Hepatocyte (in vitro differentiated cells): ENCODE measurements around the gene KLF13. TPM values are rescaled to one million over a fixed set of nuclear protein-coding genes. Genes with fewer than 3 reads are reported as not detected.

ENCODE experiments used
- DNase-seq: peaks from one replicate; pipeline ENCODE4 v3.0.0-alpha.2; 2016; ENCODE audit warnings: low spot score
- H2AFZ ChIP-seq: fragments of 200-600 bp; sonication (generic); 2 replicates; pipeline ENCODE4 v1.6.0; 2016; ENCODE audit warnings: antibody characterized with exemption, mild to moderate bottlenecking
- H3K27ac ChIP-seq: fragments of 200-600 bp; sonication (generic); 2 replicates; pipeline ENCODE4 v1.5.1; 2016; ENCODE audit warnings: mild to moderate bottlenecking
- H3K27me3 ChIP-seq: fragments of 200-600 bp; sonication (generic); 2 replicates; pipeline ENCODE4 v1.6.1; 2016
- H3K36me3 ChIP-seq: fragments of 200-600 bp; sonication (generic); replicated peaks from 2 replicates; pipeline ENCODE4 v1.5.1; 2016; ENCODE audit warnings: low read depth; ENCODE audit not compliant: insufficient read depth
- H3K4me1 ChIP-seq: fragments of 200-600 bp; sonication (generic); 2 replicates; pipeline ENCODE4 v1.5.1; 2016; ENCODE audit warnings: mild to moderate bottlenecking, moderate library complexity; ENCODE audit not compliant: insufficient read depth
- H3K4me2 ChIP-seq: fragments of 200-600 bp; sonication (generic); 2 replicates; pipeline ENCODE4 v1.6.0; 2016
- H3K4me3 ChIP-seq: fragments of 200-600 bp; sonication (generic); 2 replicates; pipeline ENCODE4 v1.5.1; 2016; ENCODE audit warnings: mild to moderate bottlenecking
- H3K79me2 ChIP-seq: fragments of 200-600 bp; sonication (generic); 2 replicates; pipeline ENCODE4 v1.6.0; 2017; ENCODE audit warnings: mild to moderate bottlenecking
- H3K9me2 ChIP-seq: fragments of 200-600 bp; sonication (generic); replicated peaks from 2 replicates; pipeline ENCODE4 v1.6.0; 2017; ENCODE audit warnings: mild to moderate bottlenecking; ENCODE audit not compliant: insufficient read depth
- H3K9me3 ChIP-seq: fragments of 200-600 bp; sonication (generic); 2 replicates; pipeline ENCODE4 v1.5.1; 2016; ENCODE audit warnings: low read depth, mild to moderate bottlenecking
- H4K20me1 ChIP-seq: fragments of 200-600 bp; sonication (generic); 2 replicates; pipeline ENCODE4 v1.6.0; 2016; ENCODE audit warnings: mild to moderate bottlenecking; ENCODE audit not compliant: insufficient read depth, poor library complexity, severe bottlenecking
- EZH2 ChIP-seq: fragments of 200-600 bp; sonication (generic); IDR thresholded peaks from 2 replicates; pipeline ENCODE4 v1.6.1; 2016; ENCODE audit warnings: antibody characterized with exemption, mild to moderate bottlenecking, borderline replicate concordance
- EZH2phosphoT487 ChIP-seq: fragments of 200-600 bp; sonication (generic); IDR thresholded peaks from one replicate; pipeline ENCODE4 v1.6.1; 2018; ENCODE audit warnings: antibody characterized with exemption, mild to moderate bottlenecking, low read depth, moderate library complexity; ENCODE audit not compliant: unreplicated experiment, severe bottlenecking
- WGBS: methylation state at CpG from one replicate; pipeline ENCODE4 v1.1.6; 2016; ENCODE audit warnings: low lambda C conversion rate; ENCODE audit errors: missing lambda C conversion rate; 5-methylcytosine and 5-hydroxymethylcytosine counted together
- polyA plus RNA-seq: library from polyadenylated mRNA; unstranded; fragments of >200 nt; fragmentation: Nextera tagmentation; extraction: Ambion mirVana; gene quantifications from 2 replicates; pipeline ENCODE4 v1.2.1, GENCODE V29; 2016
- total RNA-seq: library from RNA; depleted of rRNA; stranded (reverse); fragments of >200 nt; gene quantifications from 2 replicates; pipeline ENCODE4 v1.2.3, GENCODE V29; 2014
- TF ChIP-seq, protein P1 (sequence below): fragments of 200-600 bp; sonication (generic); IDR thresholded peaks from 2 replicates; pipeline ENCODE4 v1.5.1; 2016; ENCODE audit warnings: antibody characterized with exemption, mild to moderate bottlenecking; ENCODE audit not compliant: poor library complexity

The KLF13 gene
- total and polyA plus RNA-seq, 2 experiments from 2014 or later: 32.7 to 51.2 TPM

DNA sequence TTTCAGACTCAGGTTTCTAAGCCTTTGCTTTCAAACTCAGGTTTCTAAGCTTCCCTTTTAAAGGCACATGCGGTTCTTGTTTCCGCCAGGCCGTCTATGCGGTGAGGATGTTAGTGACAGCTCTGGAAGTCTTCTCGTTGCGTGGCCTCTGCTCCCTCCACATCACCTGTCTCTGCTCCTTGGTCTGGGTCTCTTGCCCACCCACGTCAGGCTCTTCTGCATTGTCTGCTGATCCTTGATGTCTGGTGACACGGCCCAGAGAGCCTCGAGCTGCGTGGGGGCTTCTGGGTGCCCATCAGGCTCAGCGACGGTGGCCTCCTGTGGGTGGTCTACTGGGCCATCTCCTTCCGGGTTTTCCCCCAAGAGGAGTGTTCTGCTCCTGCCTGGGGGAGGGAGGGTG, 30.5 kb downstream of the KLF13 start:
- no peaks in the 10 kb centered on the region for H3K9me3 ChIP-seq
- no peak overlapping the region for H2AFZ ChIP-seq
- TF ChIP-seq EZH2 (no peak), EZH2phosphoT487 (no peak)
- TF ChIP-seq, protein P1, sequence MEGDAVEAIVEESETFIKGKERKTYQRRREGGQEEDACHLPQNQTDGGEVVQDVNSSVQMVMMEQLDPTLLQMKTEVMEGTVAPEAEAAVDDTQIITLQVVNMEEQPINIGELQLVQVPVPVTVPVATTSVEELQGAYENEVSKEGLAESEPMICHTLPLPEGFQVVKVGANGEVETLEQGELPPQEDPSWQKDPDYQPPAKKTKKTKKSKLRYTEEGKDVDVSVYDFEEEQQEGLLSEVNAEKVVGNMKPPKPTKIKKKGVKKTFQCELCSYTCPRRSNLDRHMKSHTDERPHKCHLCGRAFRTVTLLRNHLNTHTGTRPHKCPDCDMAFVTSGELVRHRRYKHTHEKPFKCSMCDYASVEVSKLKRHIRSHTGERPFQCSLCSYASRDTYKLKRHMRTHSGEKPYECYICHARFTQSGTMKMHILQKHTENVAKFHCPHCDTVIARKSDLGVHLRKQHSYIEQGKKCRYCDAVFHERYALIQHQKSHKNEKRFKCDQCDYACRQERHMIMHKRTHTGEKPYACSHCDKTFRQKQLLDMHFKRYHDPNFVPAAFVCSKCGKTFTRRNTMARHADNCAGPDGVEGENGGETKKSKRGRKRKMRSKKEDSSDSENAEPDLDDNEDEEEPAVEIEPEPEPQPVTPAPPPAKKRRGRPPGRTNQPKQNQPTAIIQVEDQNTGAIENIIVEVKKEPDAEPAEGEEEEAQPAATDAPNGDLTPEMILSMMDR: no peak
- H3K4me1 ChIP-seq: peaks cover 57% of the 10 kb centered on the region
- H3K9me2 ChIP-seq: no peaks in the 10 kb centered on the region
- H4K20me1 ChIP-seq: peaks cover 83% of the 10 kb centered on the region
- DNase-seq: no peak
- H3K27me3 ChIP-seq: no peaks in the 10 kb centered on the region
- no peaks in the 10 kb centered on the region for H3K36me3 ChIP-seq
- H3K79me2 ChIP-seq: peaks cover 99% of the 10 kb centered on the region
- H3K4me2 ChIP-seq: no peak overlapping the region
- 69% methylated on average over 13 of the region's 13 CpGs for WGBS
- no peak overlapping the region for H3K27ac ChIP-seq
- H3K4me3 ChIP-seq: no peak overlapping the region

DNA sequence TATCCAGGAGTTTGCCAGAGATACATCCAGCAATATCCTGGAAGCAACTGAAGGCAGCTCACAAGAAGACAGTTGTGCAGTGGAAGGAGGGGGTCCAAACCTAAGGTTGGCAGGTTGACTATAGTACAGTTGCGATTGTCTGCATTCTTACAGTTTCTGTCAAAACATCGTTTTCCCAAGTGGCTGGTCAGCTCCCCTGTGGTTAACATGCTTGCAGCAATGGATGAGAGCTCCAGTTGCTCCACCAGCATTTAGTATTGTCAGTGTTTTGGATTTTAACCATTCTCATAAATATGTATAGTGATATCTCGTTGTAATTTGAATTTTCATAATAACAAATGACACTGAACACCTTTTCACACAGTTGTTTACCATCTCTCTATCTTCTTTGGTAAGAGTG, 31.5 kb downstream of the KLF13 start:
- H3K27ac ChIP-seq: no peak overlapping the region
- no peak overlapping the region for H3K4me2 ChIP-seq
- no peak for DNase-seq
- H4K20me1 ChIP-seq: peaks cover 80% of the 10 kb centered on the region
- H3K27me3 ChIP-seq: no peaks in the 10 kb centered on the region
- TF ChIP-seq EZH2phosphoT487: no peak
- TF ChIP-seq, protein P1: no peak
- TF ChIP-seq EZH2: no peak
- H3K79me2 ChIP-seq: peaks cover 99% of the 10 kb centered on the region
- H2AFZ ChIP-seq: no peak overlapping the region
- WGBS: 94% methylated on average over 3 of the region's 3 CpGs
- H3K4me3 ChIP-seq: no peak overlapping the region
- H3K4me1 ChIP-seq: peaks cover 47% of the 10 kb centered on the region
- H3K9me3 ChIP-seq: no peaks in the 10 kb centered on the region
- H3K36me3 ChIP-seq: no peaks in the 10 kb centered on the region
- H3K9me2 ChIP-seq: no peaks in the 10 kb centered on the region

DNA sequence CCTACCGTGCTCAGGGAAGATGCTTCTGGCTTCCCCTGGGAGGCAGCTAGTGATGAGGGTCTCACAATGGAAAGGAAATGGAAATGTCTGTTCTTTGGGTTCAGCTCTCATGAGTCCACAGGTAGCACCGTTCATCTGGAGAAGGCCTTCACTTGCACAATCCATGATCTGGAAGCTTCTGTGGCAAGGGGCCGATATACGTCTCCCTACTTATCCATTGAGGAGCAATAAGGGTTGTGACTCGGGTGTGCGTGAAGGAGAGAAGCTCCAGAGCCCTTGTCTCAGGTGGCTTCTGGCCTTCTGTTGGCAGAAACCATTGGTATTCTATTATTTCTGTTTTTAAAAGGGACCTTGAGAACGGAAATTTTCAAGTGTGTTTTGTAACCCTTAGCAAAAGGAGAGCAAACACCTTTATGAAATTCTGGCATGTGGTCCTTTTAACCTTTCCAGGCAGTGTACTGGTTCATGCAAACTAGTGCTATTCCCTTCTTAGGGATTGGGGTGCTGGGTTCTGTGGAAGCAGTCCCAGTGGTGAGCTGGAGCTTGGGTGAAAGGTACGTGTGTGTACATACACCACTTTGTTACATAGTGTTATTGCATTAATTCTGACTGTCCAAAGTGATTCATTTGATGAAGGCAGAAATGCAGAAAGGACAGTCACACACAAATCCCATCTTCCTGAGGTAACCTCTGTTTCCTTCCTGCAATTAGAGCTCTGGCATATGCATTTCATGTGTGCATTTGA, 32.5 kb downstream of the KLF13 start:
- H3K4me2 ChIP-seq: no peak overlapping the region
- peaks cover 100% of the 10 kb centered on the region for H3K79me2 ChIP-seq
- no peak overlapping the region for H2AFZ ChIP-seq
- H3K9me2 ChIP-seq: no peaks in the 10 kb centered on the region
- no peaks in the 10 kb centered on the region for H3K9me3 ChIP-seq
- H3K27ac ChIP-seq: no peak overlapping the region
- H3K27me3 ChIP-seq: no peaks in the 10 kb centered on the region
- H3K36me3 ChIP-seq: no peaks in the 10 kb centered on the region
- H3K4me3 ChIP-seq: no peak overlapping the region
- peaks cover 78% of the 10 kb centered on the region for H4K20me1 ChIP-seq
- TF ChIP-seq EZH2phosphoT487 (no peak), EZH2 (no peak)
- TF ChIP-seq, protein P1: no peak
- WGBS: 93% methylated on average over 8 of the region's 8 CpGs
- DNase-seq: no peak
- H3K4me1 ChIP-seq: peaks cover 45% of the 10 kb centered on the region
